GM21526 (cell line): Measurements from ENCODE around the gene RAB31.
"Not testable (repeated sequence)": the region's sequence is repeated elsewhere in the genome, so short reads cannot be mapped to it uniquely, and the experiment has no call there.

Experiments used
- ATAC-seq: cut with Tn5 transposase; IDR thresholded peaks from one replicate; pipeline ENCODE4 v1.9.1; 2021; ENCODE audit warnings: moderate library complexity; ENCODE audit not compliant: unreplicated experiment, low FRiP score

RAB31 gene

GRCh38 chr18:9874728-9875127 is 166.6 kb downstream of the RAB31 start:
- ATAC-seq = no peak

- ATAC-seq = no peak
Observed at GRCh38 chr18:9876212-9876866, 168.2 kb downstream of the RAB31 start.

GRCh38 chr18:9876867-9877654 is 169.0 kb downstream of the RAB31 start:
- no peak for ATAC-seq

- ATAC-seq = no peak
Observed at GRCh38 chr18:9877655-9878014, 169.5 kb downstream of the RAB31 start.

GRCh38 chr18:9878095-9878494 is 170.0 kb downstream of the RAB31 start:
- no peak for ATAC-seq

GRCh38 chr18:9878783-9879242 is 170.7 kb downstream of the RAB31 start:
- no peak for ATAC-seq

GRCh38 chr18:9884090-9884489 is 176.0 kb downstream of the RAB31 start:
- no peak for ATAC-seq

- no peak for ATAC-seq
Observed at GRCh38 chr18:9884532-9885140, 176.5 kb downstream of the RAB31 start.

- ATAC-seq = no peak
Observed at GRCh38 chr18:9885170-9886004, 177.3 kb downstream of the RAB31 start, which contains the start of gene TXNDC2. Gene TXNDC2 (plus strand): TSS chr18:9885973. CDS start chr18:9886681, 708 bp downstream.

- no peak for ATAC-seq
Observed at GRCh38 chr18:9886005-9886348, 177.9 kb downstream of the RAB31 start.

- no peak for ATAC-seq
Observed at GRCh38 chr18:9887992-9888391, 179.9 kb downstream of the RAB31 start.

- no peak for ATAC-seq
Observed at GRCh38 chr18:9890196-9890595, 182.1 kb downstream of the RAB31 start.

- ATAC-seq = no peak
Observed at GRCh38 chr18:9890957-9891356, 182.9 kb downstream of the RAB31 start.

- ATAC-seq = not testable (repeated sequence)
Observed at GRCh38 chr18:9891515-9891914, 183.4 kb downstream of the RAB31 start.

GRCh38 chr18:9894454-9895068 is 186.5 kb downstream of the RAB31 start:
- no peak for ATAC-seq

- ATAC-seq = no peak
Observed at GRCh38 chr18:9897129-9897528, 189.0 kb downstream of the RAB31 start.

- not testable (repeated sequence) for ATAC-seq
Observed at GRCh38 chr18:9897787-9898291, 189.7 kb downstream of the RAB31 start.

- ATAC-seq = no peak
Observed at GRCh38 chr18:9898792-9899549, 190.9 kb downstream of the RAB31 start.

- not testable (repeated sequence) for ATAC-seq
Observed at GRCh38 chr18:9899550-9899930, 191.4 kb downstream of the RAB31 start.
